HG02759 (cell line): ENCODE measurements around the gene OLFML2B.
"Not testable (repeated sequence)": the region's sequence is repeated elsewhere in the genome, so short reads cannot be mapped to it uniquely, and the experiment has no call there.

ENCODE experiments used
- ATAC-seq: cut with Tn5 transposase; IDR thresholded peaks from one replicate; pipeline ENCODE4 v1.9.1; 2021; ENCODE audit warnings: mild to moderate bottlenecking, moderate library complexity; ENCODE audit not compliant: unreplicated experiment

The OLFML2B gene

GRCh38 chr1:162023547-162024501 is at the start of gene OLFML2B:
TSS of gene OLFML2B (minus strand) at chr1:162023869. CDS start at chr1:162023430, 439 bp downstream.
- ATAC-seq, result peak; percentile 75

- no peak for ATAC-seq
These were observed 49.1 kb upstream of the OLFML2B start for GRCh38 chr1:162072740-162073139.

- no peak for ATAC-seq
These were observed 47.2 kb upstream of the OLFML2B start for GRCh38 chr1:162070825-162071224.

- ATAC-seq, result no peak
These were observed 46.6 kb upstream of the OLFML2B start for GRCh38 chr1:162070094-162070748.

- ATAC-seq, result peak; percentile 100
These were observed 45.8 kb upstream of the OLFML2B start, which contains the start of gene NOS1AP for GRCh38 chr1:162069334-162070093. TSS of gene NOS1AP (plus strand) at chr1:162069691. CDS start at chr1:162070178, 487 bp downstream.

- no peak for ATAC-seq
These were observed 44.6 kb upstream of the OLFML2B start for GRCh38 chr1:162068301-162068700.

GRCh38 chr1:162067466-162067865 is 43.8 kb upstream of the OLFML2B start:
- ATAC-seq, result no peak

- not testable (repeated sequence) for ATAC-seq
These were observed 43.2 kb upstream of the OLFML2B start for GRCh38 chr1:162066836-162067235.

- ATAC-seq, result no peak
These were observed 41.3 kb upstream of the OLFML2B start for GRCh38 chr1:162065016-162065415.

GRCh38 chr1:162062542-162063015 is 38.9 kb upstream of the OLFML2B start:
- ATAC-seq, result no peak

GRCh38 chr1:162060314-162060713 is 36.6 kb upstream of the OLFML2B start:
- no peak for ATAC-seq

- no peak for ATAC-seq
These were observed 36.1 kb upstream of the OLFML2B start for GRCh38 chr1:162059721-162060120.

- ATAC-seq, result no peak
These were observed 32.9 kb upstream of the OLFML2B start for GRCh38 chr1:162056579-162056978.

GRCh38 chr1:162056043-162056442 is 32.4 kb upstream of the OLFML2B start:
- peak; percentile 59 for ATAC-seq

GRCh38 chr1:162055062-162055461 is 31.4 kb upstream of the OLFML2B start:
- ATAC-seq, result no peak

GRCh38 chr1:162053949-162054348 is 30.3 kb upstream of the OLFML2B start:
- not testable (repeated sequence) for ATAC-seq

GRCh38 chr1:162046921-162047320 is 23.3 kb upstream of the OLFML2B start:
- no peak for ATAC-seq

GRCh38 chr1:162042361-162042760 is 18.7 kb upstream of the OLFML2B start:
- ATAC-seq, result no peak

GRCh38 chr1:162040657-162041056 is 17.0 kb upstream of the OLFML2B start:
- ATAC-seq, result no peak

- no peak for ATAC-seq
These were observed 16.3 kb upstream of the OLFML2B start for GRCh38 chr1:162040001-162040400.

GRCh38 chr1:162038624-162039023 is 15.0 kb upstream of the OLFML2B start:
- no peak for ATAC-seq
